ENCODE measurements around the gene CHFR. TPM values are rescaled to one million over a fixed set of nuclear protein-coding genes. Genes with fewer than 3 reads are reported as not detected.

CHFR gene
- total RNA-seq, 1 experiment from 2014 or later: 74.0 TPM

DNA sequence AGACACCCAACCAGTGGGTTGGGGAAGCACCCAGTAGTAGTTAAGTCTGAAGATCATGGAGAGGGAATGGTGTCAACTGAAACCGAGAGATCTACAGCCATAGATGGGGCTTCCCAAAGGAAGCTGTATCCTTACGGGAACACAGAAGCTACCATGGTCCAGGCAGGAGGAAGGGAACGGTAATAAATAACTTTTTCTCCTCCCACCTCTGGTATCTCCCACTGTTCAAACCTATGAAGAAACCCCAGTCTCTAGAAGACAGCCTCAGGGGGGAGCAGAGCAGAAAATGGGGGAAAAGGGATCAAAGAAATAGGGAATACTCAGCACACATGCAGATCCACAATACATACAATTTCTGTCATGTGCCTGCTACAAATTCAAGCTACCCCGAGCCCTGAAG lies 35.3 kb upstream of the CHFR start:
- no peaks in the 10 kb centered on the region for H3K27me3 ChIP-seq (ENCODE audit: control insufficient read depth, insufficient read depth, low read length)
- no peak overlapping the region for H3K4me3 ChIP-seq (ENCODE audit: low read depth in 2 of 2, low read length in 2 of 2)
- no peak for TF ChIP-seq POLR2AphosphoS5 (IDR thresholded peaks at IDR 0.05; ENCODE audit: low read depth, low read length)
- TF ChIP-seq TCF7L2 (IDR thresholded peaks at IDR 0.05; ENCODE audit: low read depth, low read length): no peak
- TF ChIP-seq, protein P1, sequence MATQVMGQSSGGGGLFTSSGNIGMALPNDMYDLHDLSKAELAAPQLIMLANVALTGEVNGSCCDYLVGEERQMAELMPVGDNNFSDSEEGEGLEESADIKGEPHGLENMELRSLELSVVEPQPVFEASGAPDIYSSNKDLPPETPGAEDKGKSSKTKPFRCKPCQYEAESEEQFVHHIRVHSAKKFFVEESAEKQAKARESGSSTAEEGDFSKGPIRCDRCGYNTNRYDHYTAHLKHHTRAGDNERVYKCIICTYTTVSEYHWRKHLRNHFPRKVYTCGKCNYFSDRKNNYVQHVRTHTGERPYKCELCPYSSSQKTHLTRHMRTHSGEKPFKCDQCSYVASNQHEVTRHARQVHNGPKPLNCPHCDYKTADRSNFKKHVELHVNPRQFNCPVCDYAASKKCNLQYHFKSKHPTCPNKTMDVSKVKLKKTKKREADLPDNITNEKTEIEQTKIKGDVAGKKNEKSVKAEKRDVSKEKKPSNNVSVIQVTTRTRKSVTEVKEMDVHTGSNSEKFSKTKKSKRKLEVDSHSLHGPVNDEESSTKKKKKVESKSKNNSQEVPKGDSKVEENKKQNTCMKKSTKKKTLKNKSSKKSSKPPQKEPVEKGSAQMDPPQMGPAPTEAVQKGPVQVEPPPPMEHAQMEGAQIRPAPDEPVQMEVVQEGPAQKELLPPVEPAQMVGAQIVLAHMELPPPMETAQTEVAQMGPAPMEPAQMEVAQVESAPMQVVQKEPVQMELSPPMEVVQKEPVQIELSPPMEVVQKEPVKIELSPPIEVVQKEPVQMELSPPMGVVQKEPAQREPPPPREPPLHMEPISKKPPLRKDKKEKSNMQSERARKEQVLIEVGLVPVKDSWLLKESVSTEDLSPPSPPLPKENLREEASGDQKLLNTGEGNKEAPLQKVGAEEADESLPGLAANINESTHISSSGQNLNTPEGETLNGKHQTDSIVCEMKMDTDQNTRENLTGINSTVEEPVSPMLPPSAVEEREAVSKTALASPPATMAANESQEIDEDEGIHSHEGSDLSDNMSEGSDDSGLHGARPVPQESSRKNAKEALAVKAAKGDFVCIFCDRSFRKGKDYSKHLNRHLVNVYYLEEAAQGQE (IDR thresholded peaks at IDR 0.05; ENCODE audit: insufficient read depth in 1 of 2, low read depth in 2 of 2, low read length in 1 of 2): no peak
- TF ChIP-seq, protein P2, sequence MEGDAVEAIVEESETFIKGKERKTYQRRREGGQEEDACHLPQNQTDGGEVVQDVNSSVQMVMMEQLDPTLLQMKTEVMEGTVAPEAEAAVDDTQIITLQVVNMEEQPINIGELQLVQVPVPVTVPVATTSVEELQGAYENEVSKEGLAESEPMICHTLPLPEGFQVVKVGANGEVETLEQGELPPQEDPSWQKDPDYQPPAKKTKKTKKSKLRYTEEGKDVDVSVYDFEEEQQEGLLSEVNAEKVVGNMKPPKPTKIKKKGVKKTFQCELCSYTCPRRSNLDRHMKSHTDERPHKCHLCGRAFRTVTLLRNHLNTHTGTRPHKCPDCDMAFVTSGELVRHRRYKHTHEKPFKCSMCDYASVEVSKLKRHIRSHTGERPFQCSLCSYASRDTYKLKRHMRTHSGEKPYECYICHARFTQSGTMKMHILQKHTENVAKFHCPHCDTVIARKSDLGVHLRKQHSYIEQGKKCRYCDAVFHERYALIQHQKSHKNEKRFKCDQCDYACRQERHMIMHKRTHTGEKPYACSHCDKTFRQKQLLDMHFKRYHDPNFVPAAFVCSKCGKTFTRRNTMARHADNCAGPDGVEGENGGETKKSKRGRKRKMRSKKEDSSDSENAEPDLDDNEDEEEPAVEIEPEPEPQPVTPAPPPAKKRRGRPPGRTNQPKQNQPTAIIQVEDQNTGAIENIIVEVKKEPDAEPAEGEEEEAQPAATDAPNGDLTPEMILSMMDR (IDR thresholded peaks at IDR 0.05): no peak
- TF ChIP-seq SIN3A (IDR thresholded peaks at IDR 0.05; ENCODE audit: borderline replicate concordance, insufficient read depth, low read depth, low read length): no peak
- in situ Hi-C loops (cut with HindIII; ENCODE audit: low pct_unique_long_range_greater_than_20kb, low sequenced_read_pairs): no loop called here
- ATAC-seq: no peak
- no TSS peak for BruUV-seq (replicated peaks)
- DNase-seq (ENCODE audit: low read depth, low spot score): no peak
- H3K9me3 ChIP-seq (ENCODE audit: control insufficient read depth, insufficient read depth, low read depth, low read length): peaks cover 68% of the 10 kb centered on the region
- no peak overlapping the region for H3K27ac ChIP-seq (ENCODE audit: low read length)
- ChIA-PET CTCF (no interaction called here), POLR2A (no interaction called here)
- no peaks in the 10 kb centered on the region for H3K4me1 ChIP-seq (ENCODE audit: control insufficient read depth, insufficient read depth, low read length)
- H3K36me3 ChIP-seq (ENCODE audit: control insufficient read depth, insufficient read depth, low read length): no peaks in the 10 kb centered on the region
- intact Hi-C loops (cut with micrococcal nuclease; ENCODE audit: unreplicated experiment): no loop called here

DNA sequence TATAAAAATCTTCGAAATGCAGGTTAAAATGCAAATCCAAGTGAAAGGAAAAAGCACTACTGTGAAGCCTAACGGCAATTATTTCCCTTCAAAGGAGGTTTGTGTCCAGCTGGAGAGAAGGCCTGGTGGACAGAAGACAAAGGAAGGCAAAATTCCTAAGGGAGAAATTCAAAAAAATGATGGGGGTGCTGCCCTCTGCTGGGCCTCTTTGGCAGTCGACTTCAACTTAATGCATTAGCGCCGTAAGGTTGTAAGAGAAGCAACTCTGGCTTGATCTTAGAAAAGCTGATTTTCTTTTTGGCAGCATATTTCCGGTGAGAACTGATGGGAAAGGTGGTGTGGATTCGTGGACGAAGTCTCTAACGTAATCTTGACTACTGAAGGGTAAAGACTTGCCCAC lies 34.3 kb upstream of the CHFR start:
- in situ Hi-C loops (cut with HindIII; ENCODE audit: low pct_unique_long_range_greater_than_20kb, low sequenced_read_pairs): no loop called here
- no peak overlapping the region for H3K27ac ChIP-seq (ENCODE audit: low read length)
- no peaks in the 10 kb centered on the region for H3K4me1 ChIP-seq (ENCODE audit: control insufficient read depth, insufficient read depth, low read length)
- no TSS peak for BruUV-seq (replicated peaks)
- H3K27me3 ChIP-seq (ENCODE audit: control insufficient read depth, insufficient read depth, low read length): no peaks in the 10 kb centered on the region
- H3K4me3 ChIP-seq (ENCODE audit: low read depth in 2 of 2, low read length in 2 of 2): no peak overlapping the region
- CTCF ChIA-PET: no interaction called here
- peaks cover 67% of the 10 kb centered on the region for H3K9me3 ChIP-seq (ENCODE audit: control insufficient read depth, insufficient read depth, low read depth, low read length)
- intact Hi-C loops (cut with micrococcal nuclease; ENCODE audit: unreplicated experiment): no loop called here
- DNase-seq (ENCODE audit: low read depth, low spot score) (no peak), ATAC-seq (no peak)
- H3K36me3 ChIP-seq (ENCODE audit: control insufficient read depth, insufficient read depth, low read length): no peaks in the 10 kb centered on the region
- POLR2A ChIA-PET: no interaction called here
- TF ChIP-seq POLR2AphosphoS5 (IDR thresholded peaks at IDR 0.05; ENCODE audit: low read depth, low read length) (no peak), TCF7L2 (IDR thresholded peaks at IDR 0.05; ENCODE audit: low read depth, low read length) (no peak), SIN3A (IDR thresholded peaks at IDR 0.05; ENCODE audit: borderline replicate concordance, insufficient read depth, low read depth, low read length) (no peak)
- TF ChIP-seq, protein P2 (IDR thresholded peaks at IDR 0.05): no peak; the same call in 1 of the 2 replicates
- TF ChIP-seq, protein P1 (IDR thresholded peaks at IDR 0.05; ENCODE audit: insufficient read depth in 1 of 2, low read depth in 2 of 2, low read length in 1 of 2): no peak

Measured in Panc1 (cell line).